DND-41 (cell line): Measurements from ENCODE around the gene GALNT18.

Source experiments
- ATAC-seq: fragments of 200-7000 bp; cut with Tn5 transposase; 3 replicates; pipeline ENCODE4 v1.9.1; 2021; ENCODE audit warnings: low read depth; ENCODE audit not compliant: insufficient read depth
- DNase-seq: peaks from one replicate; pipeline ENCODE4 v3.0.0-alpha.2; 2020
- H2AFZ ChIP-seq: 2 replicates; pipeline ENCODE4 v1.6.0; 2012; ENCODE audit warnings: low read depth, low read length
- H3K27ac ChIP-seq: 2 replicates; pipeline ENCODE4 v1.5.1; 2012; ENCODE audit warnings: low read length, inconsistent platforms
- H3K27me3 ChIP-seq: fragments of 200-600 bp; sonication (generic); 2 replicates; pipeline ENCODE4 v1.6.0; 2012; ENCODE audit warnings: low read length, mild to moderate bottlenecking, inconsistent platforms; ENCODE audit not compliant: insufficient read depth, poor library complexity
- H3K36me3 ChIP-seq: 2 replicates; pipeline ENCODE4 v1.5.1; 2012; ENCODE audit warnings: low read length, inconsistent platforms; ENCODE audit not compliant: insufficient read depth
- H3K4me1 ChIP-seq: 2 replicates; pipeline ENCODE4 v1.5.1; 2012; ENCODE audit warnings: mild to moderate bottlenecking, low read length; ENCODE audit not compliant: insufficient read depth
- H3K4me2 ChIP-seq: 2 replicates; pipeline ENCODE4 v1.6.0; 2012; ENCODE audit warnings: mild to moderate bottlenecking, moderate library complexity, low read length, inconsistent platforms; ENCODE audit not compliant: insufficient read depth
- H3K4me3 ChIP-seq, 2 experiments: fragments of 200-600 bp in 1 of 2; shearing (Covaris generic) in 1 of 2; 2 replicates each; pipeline ENCODE4 v1.5.1; 2012 to 2016; ENCODE audit warnings: inconsistent platforms in 2 of 2, low read length in 2 of 2, mild to moderate bottlenecking in 2 of 2, low read depth in 1 of 2, moderate library complexity in 1 of 2
- H3K79me2 ChIP-seq: 2 replicates; pipeline ENCODE4 v1.6.0; 2012; ENCODE audit warnings: low read length, inconsistent platforms; ENCODE audit not compliant: insufficient read depth
- H3K9ac ChIP-seq: 2 replicates; pipeline ENCODE4 v1.6.0; 2012; ENCODE audit warnings: low read depth, mild to moderate bottlenecking, inconsistent platforms, low read length, moderate library complexity
- H3K9me3 ChIP-seq: 2 replicates; pipeline ENCODE4 v1.5.1; 2012; ENCODE audit warnings: low read length, moderate library complexity, mild to moderate bottlenecking, inconsistent platforms; ENCODE audit not compliant: insufficient read depth, severe bottlenecking
- H4K20me1 ChIP-seq: 2 replicates; pipeline ENCODE4 v1.6.0; 2012; ENCODE audit warnings: low read length; ENCODE audit not compliant: insufficient read depth
- EZH2 ChIP-seq: IDR thresholded peaks from 3 replicates; pipeline ENCODE4 v1.6.1; 2012; ENCODE audit warnings: borderline replicate concordance, low read depth, mild to moderate bottlenecking, moderate library complexity, low read length, inconsistent platforms; ENCODE audit not compliant: severe bottlenecking
- TF ChIP-seq, protein P1 (sequence below): IDR thresholded peaks from 2 replicates; pipeline ENCODE4 v1.5.1; 2012; ENCODE audit warnings: borderline replicate concordance, low read length, moderate library complexity, mild to moderate bottlenecking; ENCODE audit not compliant: poor library complexity, severe bottlenecking; ENCODE audit errors: extremely low read depth

Gene GALNT18

DNA sequence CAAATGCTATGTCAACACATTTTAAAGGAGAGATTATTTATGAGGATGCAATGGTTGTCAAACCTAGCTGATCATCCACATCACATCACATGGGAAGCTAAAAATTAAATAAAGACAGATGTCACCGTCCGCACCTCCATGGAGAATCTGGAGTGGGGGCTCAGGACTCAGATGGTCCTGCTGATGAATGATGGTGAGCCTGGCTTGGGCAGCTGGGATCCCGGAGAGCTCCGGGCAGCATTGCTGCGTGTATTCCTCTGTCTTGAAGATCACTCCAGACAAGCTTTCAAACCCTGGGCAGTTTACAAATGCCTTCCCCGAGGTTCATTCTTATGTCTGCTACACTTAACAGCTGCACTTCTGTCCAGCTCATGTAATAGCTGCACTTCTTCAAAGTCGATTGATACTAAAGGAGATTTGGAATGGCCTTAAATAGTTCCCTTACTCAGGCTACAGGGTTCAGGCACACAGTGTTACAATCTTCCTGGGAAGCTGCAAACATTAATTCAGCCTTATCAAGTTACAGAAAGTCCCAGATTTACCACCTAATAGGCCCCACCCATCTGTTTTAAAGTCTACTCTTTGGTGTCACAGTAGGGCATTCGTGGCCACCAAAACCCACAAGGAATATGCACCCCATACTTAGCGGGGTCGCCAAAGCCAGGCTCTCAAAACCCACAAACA, 234.0 kb downstream of the GALNT18 start:
- Histone ChIP-seq H2AFZ (no peak overlapping the region), H3K4me2 (no peak overlapping the region), H3K79me2 (no peaks in the 10 kb centered on the region), H3K27me3 (peaks cover 4% of the 10 kb centered on the region), H3K9me3 (no peaks in the 10 kb centered on the region), H3K36me3 (no peaks in the 10 kb centered on the region), H3K4me1 (no peaks in the 10 kb centered on the region), H4K20me1 (no peaks in the 10 kb centered on the region), H3K27ac (no peak overlapping the region), H3K4me3 (no peak overlapping the region), H3K9ac (no peak overlapping the region)
- no peak for DNase-seq
- ATAC-seq: no peak
- TF ChIP-seq, protein P1, sequence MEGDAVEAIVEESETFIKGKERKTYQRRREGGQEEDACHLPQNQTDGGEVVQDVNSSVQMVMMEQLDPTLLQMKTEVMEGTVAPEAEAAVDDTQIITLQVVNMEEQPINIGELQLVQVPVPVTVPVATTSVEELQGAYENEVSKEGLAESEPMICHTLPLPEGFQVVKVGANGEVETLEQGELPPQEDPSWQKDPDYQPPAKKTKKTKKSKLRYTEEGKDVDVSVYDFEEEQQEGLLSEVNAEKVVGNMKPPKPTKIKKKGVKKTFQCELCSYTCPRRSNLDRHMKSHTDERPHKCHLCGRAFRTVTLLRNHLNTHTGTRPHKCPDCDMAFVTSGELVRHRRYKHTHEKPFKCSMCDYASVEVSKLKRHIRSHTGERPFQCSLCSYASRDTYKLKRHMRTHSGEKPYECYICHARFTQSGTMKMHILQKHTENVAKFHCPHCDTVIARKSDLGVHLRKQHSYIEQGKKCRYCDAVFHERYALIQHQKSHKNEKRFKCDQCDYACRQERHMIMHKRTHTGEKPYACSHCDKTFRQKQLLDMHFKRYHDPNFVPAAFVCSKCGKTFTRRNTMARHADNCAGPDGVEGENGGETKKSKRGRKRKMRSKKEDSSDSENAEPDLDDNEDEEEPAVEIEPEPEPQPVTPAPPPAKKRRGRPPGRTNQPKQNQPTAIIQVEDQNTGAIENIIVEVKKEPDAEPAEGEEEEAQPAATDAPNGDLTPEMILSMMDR: no peak
- no peak for TF ChIP-seq EZH2

DNA sequence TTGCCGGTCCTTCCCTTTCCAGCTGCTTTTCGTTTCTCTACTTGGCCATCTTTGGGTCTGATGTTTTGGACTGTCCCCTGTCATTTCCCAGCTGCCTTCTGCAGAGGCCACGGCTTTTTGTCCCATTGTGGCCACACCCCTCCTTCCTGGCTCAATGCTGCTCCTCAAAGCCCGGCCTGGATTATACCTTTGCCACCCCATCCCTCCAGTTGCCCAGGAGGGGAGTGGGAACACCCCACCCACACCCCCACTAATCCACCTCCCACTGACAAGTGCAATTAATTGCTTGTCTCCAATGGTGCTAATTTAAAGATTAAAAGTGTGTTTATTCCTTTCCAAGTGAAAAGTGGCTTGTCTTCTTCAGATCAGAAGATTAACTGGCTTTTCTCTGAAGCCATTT, 234.6 kb downstream of the GALNT18 start:
- H3K79me2 ChIP-seq: no peaks in the 10 kb centered on the region
- ATAC-seq: no peak
- no peak overlapping the region for H3K4me3 ChIP-seq
- H3K9me3 ChIP-seq: no peaks in the 10 kb centered on the region
- H2AFZ ChIP-seq: no peak overlapping the region
- H3K4me2 ChIP-seq: no peak overlapping the region
- no peak for TF ChIP-seq EZH2
- TF ChIP-seq, protein P1: no peak
- peaks cover 4% of the 10 kb centered on the region for H3K27me3 ChIP-seq
- no peak overlapping the region for H3K9ac ChIP-seq
- H4K20me1 ChIP-seq: no peaks in the 10 kb centered on the region
- no peaks in the 10 kb centered on the region for H3K4me1 ChIP-seq
- no peak for DNase-seq
- no peaks in the 10 kb centered on the region for H3K36me3 ChIP-seq
- no peak overlapping the region for H3K27ac ChIP-seq

DNA sequence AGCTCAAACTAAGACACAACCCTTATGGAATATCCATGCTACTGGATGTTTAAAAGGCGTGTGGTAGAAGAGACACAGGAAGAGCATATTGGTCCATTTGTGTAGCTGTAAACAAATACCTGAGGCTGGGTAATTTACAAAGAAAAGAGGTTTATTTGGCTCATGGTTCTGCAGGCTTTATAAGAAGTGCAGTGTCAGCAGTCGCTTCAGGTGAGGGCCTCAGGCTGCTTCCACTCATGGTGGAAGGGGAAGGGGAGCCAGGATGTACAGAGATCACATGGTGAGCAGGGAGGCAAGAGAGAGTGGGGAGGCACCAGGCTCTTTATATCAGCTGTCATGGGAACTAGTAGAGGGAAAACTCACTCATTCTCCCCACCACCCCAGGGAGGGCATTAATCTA, 237.0 kb downstream of the GALNT18 start:
- DNase-seq: no peak
- H3K9ac ChIP-seq: no peak overlapping the region
- no peaks in the 10 kb centered on the region for H4K20me1 ChIP-seq
- no peak overlapping the region for H2AFZ ChIP-seq
- no peak for ATAC-seq
- no peak overlapping the region for H3K4me2 ChIP-seq
- H3K4me3 ChIP-seq: no peak overlapping the region
- no peak for TF ChIP-seq EZH2
- TF ChIP-seq, protein P1: no peak
- H3K4me1 ChIP-seq: no peaks in the 10 kb centered on the region
- H3K27ac ChIP-seq: no peak overlapping the region
- peaks cover 4% of the 10 kb centered on the region for H3K27me3 ChIP-seq
- no peaks in the 10 kb centered on the region for H3K9me3 ChIP-seq
- no peaks in the 10 kb centered on the region for H3K79me2 ChIP-seq
- H3K36me3 ChIP-seq: no peaks in the 10 kb centered on the region

DNA sequence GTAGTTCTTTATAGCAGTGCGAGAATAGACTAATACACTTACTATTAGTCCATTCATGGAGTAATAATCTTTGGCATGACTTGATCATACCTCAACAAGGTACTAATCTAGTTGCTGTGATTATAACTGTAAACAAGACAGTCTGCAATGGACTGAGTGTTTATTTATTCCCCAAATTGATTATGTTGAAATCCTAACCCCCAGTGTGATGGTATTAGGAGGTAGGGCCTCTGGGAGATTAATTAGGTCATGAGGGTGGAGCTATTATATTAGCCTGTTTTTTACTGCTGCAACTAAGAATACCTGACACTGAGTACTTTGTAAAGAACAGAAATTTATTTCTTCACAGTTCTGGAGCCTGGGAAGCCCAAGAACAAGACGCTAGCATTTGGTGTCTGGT, 237.8 kb downstream of the GALNT18 start:
- Histone ChIP-seq H3K4me1 (no peaks in the 10 kb centered on the region), H3K9me3 (no peaks in the 10 kb centered on the region), H2AFZ (no peak overlapping the region), H3K4me3 (no peak overlapping the region), H3K79me2 (no peaks in the 10 kb centered on the region), H3K27me3 (peaks cover 4% of the 10 kb centered on the region), H3K27ac (no peak overlapping the region), H3K36me3 (no peaks in the 10 kb centered on the region), H3K4me2 (no peak overlapping the region), H4K20me1 (no peaks in the 10 kb centered on the region), H3K9ac (no peak overlapping the region)
- ATAC-seq (no peak), DNase-seq (no peak)
- TF ChIP-seq, protein P1: no peak
- no peak for TF ChIP-seq EZH2
